GM12892 (cell line): Measurements from ENCODE around the gene SIVA1.

Experiments
- POLR2A ChIP-seq: IDR thresholded peaks from 2 replicates; pipeline ENCODE4 v1.6.1; 2011; ENCODE audit warnings: low read depth, low read length, control low read depth
- POLR2AphosphoS5 ChIP-seq: IDR thresholded peaks from 2 replicates; pipeline ENCODE4 v1.6.1; 2011; ENCODE audit warnings: low read depth, low read length, control low read depth

GRCh38 chr14:104728631-104729030 is 24.3 kb upstream of the SIVA1 start:
- no peak for TF ChIP-seq POLR2A
- TF ChIP-seq POLR2AphosphoS5, result no peak
